Heart left ventricle (tissue), 13 donors: ENCODE results near the gene ARHGEF7.

Source experiments
- POLR2A ChIP-seq, 2 donors: fragments of 450-650 bp; IDR thresholded peaks; one replicate each; pipeline ENCODE4 v1.6.1; 2017; ENCODE audit warnings: antibody characterized with exemption in 2 of 2, mild to moderate bottlenecking in 2 of 2, moderate library complexity in 2 of 2
- TF ChIP-seq, protein P1 (sequence below), 12 donors: fragments of 200-600 bp; sonication (generic) in 4 of 12; IDR thresholded peaks; one replicate each; pipeline versions ENCODE4 v1.5.0 to v1.8.0; 2018 to 2022; ENCODE audit warnings: antibody characterized with exemption in 12 of 12, mild to moderate bottlenecking in 5 of 12
- donor health status: ischemic (EF 13 %, LVEDD 7.1; RV severe dilation, severe dysfunction).
- donor health status: DM: no; HTN: yes; CAD: no.
- donor health status: DM: no; HTN: no; CAD: no.
- donor health status: ischemic (EF 25% LVEDD 6.9; RV normal size, moderate dysfunction).
- donor health status: ischemic (EF 25% LVEDD 5.7; RV mildly dilated, moderate dysfunction).
- donor health status: ischemic (EF 35%, LVEDD 5.7; RV mildly dilated, moderate dysfunction).
- donor health status: nonischemic (EF 11% LVEDD 7.7; RV severe dilation, severe dysfunction).
- donor health status: DM: yes; HTN: yes; CAD: no.
- donor health status: PGD.
- donor health status: ischemic (EF 29% LVEDD 5.4; RV normal size, mild dysfunction).
- donor health status: nonischemic (EF 23%, LVEDD 6.1; RV moderate dilation, normal function).

DNA sequence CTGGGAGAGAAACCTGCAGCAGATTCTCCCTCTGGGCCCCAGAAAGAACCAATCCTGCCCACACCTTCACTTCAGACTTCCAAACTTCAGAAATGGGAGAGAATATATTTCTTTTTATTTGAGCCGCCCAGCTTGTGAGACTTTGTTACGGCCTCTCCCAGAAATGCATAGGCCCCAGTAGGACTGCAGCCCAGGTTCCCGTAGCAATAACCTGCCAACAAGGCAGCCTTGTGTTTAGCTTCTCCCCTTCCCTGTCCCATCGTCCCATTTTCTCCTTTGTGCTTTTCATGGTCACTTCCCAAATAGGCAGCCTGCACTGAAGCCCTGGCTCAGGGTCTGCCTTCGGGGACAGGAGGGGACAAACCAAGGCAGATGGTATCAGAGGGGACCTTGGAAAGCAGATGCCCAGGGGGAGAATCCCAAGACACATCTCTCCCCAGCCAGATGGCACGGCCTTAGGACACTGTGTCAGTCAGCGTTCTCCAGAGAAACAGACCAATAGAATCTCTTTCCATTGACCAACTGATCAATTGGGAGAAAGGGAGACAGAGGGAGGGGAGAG is 3.7 kb upstream of the ARHGEF7 start:
- TF ChIP-seq, protein P1, sequence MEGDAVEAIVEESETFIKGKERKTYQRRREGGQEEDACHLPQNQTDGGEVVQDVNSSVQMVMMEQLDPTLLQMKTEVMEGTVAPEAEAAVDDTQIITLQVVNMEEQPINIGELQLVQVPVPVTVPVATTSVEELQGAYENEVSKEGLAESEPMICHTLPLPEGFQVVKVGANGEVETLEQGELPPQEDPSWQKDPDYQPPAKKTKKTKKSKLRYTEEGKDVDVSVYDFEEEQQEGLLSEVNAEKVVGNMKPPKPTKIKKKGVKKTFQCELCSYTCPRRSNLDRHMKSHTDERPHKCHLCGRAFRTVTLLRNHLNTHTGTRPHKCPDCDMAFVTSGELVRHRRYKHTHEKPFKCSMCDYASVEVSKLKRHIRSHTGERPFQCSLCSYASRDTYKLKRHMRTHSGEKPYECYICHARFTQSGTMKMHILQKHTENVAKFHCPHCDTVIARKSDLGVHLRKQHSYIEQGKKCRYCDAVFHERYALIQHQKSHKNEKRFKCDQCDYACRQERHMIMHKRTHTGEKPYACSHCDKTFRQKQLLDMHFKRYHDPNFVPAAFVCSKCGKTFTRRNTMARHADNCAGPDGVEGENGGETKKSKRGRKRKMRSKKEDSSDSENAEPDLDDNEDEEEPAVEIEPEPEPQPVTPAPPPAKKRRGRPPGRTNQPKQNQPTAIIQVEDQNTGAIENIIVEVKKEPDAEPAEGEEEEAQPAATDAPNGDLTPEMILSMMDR (IDR thresholded peaks at IDR 0.05): no peak
- no peak for TF ChIP-seq POLR2A (IDR thresholded peaks at IDR 0.05)
